ENCODE measurements around the gene PBX1.

Gene PBX1

DNA sequence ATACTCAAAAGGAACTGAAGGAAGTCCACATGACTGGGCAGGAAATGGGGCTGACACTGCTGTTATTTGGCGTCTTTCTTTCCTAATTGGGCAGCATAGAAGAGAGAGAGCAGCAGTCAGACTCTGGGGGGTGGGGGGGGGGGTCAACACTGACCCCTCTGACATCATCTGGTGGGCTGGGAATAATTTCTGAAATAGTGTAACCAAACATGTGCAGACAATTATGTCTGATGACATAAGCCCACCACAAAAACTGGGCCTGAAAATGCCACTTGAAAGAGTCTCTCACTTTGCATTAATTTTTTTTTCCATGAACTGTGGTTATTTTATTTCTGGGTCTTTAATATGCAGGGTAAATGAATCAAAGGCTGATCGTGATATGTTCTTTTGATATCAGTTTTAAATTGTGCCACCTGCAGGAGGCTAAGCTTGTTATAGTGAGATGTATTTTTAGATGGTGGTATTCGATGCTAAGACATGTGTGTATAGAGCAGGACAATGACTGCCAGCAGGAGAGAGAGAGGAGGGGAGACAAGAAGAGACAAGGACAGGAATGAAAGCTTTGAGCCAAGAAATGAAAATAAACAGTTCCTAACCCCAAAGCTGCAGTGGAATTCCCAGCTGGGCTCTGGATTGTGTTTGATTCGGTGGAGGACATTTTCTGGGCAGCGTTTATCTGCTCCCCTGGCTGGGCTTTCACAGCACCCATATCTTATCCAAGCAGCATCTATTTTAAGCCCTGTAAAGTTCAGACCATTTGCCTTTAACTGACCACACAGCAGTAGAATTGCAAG lies 264.7 kb downstream of the PBX1 start:
- no peak for DNase-seq (ENCODE audit: low spot score)

DNA sequence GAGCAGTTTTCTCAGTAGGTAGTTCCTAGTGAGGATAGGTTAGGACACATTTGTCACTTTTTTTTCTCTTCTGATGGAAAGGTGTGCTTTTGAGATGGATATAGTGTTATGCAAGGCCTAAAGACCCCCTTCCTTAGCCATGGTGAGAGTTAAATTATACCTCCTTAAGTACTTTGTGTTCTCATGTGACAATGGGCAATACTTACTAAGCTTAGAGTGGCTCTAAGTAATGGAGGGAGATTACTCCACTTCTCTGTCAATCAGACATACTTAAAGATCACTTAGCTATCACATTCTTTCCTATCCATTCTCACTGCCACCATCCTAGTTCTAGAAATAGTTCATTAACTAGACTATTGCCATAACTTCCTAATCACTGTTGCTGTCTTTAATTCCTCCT lies 265.6 kb downstream of the PBX1 start:
- DNase-seq (ENCODE audit: low spot score) = no peak

DNA sequence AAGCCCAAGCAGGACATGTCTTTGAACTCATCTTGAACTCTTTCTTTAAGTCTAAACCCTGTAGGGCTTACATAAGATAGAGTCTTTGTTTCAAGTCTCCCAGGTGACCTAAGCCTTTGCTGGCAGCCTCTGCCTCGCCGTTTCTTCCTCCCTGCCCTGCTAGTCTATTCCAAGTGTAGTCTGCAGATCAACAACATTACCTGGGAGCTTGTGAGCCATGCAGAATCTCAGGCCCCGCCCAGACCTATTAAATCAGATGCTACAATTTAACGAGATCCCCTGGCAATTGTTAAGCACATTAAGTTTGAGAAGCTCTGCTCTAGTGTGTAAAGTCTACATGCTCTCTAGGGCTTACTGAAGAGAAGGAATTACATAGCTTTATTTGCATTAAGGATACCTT lies 271.6 kb downstream of the PBX1 start:
- no peak for DNase-seq (ENCODE audit: low spot score)

DNA sequence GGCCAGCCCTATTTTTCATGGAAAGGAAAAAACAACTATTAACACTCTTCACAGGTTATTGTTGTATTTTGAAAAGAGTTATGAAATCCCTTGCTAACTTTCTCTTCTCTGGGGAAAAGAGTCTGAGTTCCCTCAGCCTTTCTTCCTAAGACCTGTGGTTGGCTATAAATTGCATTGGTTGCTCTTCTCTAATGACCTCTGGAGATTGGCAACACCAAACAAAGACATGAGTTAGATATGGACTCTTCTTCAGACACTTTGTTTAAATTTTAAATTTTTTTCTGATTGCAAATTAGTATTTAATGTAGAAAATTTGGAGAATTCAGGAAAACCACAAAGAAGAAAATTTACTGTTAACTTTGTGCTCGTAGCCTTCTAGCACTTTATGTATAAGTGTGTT lies 275.7 kb downstream of the PBX1 start:
- no peak for DNase-seq (ENCODE audit: low spot score)

DNA sequence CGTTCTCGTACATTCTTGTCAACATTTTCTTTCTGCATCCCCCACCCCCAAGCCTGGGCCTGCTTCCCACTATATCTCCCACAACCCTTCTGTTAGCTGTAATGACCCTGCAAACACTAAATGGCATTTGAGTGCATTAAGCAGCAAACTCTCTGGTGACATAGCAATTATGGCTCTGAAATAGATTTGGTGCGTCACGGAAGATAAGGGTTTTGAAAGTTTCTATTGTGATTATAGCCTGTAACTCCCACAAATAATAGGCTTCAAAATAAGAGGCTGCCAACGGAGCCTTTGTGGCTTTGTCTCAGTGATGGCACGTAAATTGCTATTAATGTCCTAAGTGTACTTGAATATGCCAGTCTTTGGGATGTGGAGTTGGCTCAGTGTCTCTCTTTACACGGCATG lies 277.6 kb downstream of the PBX1 start:
- DNase-seq (ENCODE audit: low spot score) = no peak

DNA sequence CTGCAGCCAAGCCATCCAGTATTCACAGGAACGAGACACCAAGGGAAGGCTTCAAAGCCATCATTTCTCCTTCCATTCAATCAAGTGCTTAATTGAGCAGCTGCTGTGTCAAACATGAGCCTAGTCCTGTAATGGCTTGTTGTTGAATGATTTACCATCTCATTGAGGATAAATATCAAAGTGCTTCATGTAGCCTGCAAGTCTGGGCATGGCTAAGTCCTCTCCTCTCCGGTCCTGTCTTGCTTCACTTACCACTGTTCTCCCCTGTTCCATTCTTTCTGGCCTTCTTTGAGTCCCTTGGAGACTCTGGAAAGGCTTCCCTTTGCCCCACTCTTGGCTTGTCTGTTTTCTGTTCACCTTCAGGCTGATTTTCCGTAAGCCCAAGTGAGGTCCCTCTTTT lies 279.8 kb downstream of the PBX1 start:
- no peak for DNase-seq (ENCODE audit: low spot score)

DNA sequence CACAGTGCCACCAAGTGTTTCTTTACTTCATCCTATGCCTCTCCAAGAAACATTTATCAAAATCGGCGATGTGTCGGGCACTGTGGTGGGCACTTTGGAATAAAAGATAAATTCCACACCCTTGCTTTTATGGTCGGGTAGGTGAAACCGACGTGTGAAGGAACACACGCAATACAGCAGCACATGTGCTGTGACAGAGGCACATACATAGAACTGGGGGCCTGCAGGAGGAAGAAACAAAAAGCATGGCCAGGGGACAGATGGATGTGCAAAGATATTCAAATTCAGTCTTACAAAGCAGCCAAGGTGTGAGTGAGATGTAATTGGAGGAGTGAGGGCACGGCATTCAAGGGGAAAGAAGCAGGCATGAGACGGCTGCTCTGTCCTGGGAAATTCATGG lies 282.0 kb downstream of the PBX1 start:
- no peak for DNase-seq (ENCODE audit: low spot score)

DNA sequence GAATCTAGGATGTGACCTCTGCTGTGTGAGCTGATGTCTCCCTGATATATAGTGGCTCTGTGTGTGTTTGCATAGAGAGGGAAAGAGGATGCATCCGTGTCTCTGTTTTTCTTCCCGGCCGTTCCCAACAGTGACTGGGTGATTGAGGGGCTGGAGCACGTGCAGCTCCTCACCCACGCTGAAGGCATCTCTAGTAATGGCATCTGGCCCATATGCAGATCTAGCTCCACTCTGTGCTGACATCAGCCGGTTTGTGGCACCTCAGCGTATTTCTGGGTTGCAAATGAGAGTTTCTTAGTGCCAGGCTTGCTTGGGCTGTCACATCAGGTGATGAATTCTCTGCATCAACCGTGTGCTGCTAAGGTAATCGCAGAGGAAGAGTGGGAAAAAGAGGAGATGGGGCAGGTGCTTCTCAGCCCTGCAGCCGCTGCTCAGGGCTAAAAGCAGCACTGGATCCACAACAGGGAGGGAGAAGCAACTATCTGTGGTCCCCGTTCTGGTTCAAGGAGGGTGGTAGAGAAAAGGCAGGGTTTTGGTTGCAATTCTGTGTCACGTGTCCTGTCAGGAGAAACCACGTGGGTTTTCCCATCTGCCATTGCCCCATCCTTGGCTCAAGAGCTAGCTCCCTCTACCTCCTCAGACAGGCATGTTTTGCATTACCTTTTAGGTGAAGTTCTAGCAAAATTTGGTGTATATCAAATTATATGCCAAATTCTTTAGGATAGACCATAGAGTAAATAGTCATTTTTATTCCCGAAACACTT lies 282.9 kb downstream of the PBX1 start:
- DNase-seq (ENCODE audit: low spot score) = no peak

DNA sequence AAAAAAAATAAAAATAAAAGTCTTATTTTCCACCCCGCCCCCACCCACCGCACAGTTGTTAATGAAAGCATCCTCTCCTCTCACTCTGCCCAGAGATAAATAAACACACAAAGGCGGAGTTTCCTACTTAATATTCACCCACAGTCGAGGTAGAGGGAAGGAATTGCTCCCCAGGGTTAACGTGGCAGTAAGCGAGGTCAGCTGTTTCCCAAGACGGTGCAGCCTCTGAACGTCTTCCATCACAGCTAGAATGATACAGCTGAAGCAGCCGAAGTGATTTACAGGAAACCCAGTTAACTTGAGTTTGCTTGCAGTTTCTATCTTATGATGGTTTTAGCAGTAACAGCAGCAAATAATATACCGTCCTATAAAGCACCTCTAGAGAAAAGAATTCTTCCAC lies 283.9 kb downstream of the PBX1 start:
- DNase-seq (ENCODE audit: low spot score) = no peak

DNA sequence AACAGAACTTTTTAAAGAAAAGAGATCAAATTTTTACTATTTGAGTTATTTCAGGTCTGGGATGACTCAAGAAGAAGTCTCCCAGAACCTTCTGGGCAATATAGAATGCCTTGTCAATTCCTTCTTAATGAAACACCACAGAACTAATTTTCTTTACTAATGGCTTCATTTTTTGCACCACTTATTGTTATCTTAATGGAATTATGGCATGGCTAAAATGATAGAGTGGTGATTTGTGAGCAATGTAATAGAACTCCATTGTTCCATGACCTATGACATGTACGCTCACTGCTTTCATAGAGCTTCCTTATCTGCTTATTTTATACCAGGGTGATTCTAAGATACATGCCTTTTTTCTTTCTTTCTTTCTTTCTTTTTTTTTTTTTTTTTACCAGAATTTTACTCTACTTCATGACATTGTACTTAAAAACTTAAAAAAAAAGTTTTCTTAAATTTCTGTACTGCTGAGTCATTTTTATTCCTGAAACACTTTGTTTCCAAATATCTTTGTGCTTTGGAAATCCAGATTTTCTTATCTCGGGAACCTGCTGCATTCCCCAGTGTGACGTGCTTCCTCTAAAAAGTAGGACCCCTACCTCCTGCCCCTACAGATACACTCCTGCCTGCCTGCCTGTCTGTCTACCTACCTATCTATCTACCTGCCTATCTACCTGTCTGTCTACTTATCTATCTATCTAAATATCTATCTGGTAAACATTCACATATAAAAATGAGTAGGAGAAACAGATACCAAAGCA lies 284.9 kb downstream of the PBX1 start:
- no peak for DNase-seq (ENCODE audit: low spot score)

DNA sequence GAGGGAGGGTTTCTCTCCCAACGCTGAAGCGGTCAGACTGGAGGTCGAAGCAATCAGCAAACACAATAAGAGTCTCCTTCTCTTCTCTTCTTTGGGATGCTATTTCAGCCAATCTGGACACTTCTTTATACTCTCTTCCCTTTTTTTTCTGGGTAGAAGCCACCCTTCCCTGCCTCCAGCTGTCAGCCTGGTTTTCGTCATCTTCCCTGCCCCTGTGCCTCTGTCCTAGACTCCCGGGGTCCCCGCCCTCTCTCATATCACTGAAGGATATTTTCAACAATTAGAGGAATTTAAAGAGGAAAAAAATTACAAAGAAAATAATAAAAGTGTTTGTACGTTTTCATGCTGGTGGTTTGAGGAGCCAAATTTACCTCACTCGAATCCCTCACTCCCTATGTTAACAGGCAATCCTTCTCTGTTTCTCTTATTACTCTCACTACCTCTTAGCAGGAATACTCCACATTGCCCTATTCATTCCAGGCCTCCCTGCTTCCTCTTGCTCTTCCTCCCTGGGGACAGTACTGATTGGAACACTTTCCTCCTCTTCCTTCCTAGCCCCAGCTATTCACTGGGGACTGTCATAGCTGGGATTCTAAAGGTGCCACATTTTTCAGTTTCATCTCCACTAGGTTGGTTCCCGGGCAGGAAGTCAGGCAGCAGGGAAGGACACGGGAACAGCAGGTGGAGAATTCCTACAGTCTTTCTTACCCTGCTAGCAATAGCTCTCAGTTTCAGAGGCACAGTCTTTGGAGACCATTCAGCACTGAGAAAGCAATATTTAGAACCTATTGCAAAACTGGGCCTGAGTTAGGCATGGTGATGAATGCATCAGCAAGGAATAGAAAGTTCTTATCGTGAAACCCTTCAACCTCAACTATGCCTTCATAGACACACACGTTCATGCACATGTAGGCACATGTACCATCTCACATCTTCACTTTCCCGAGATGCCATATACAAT lies 288.0 kb downstream of the PBX1 start:
- DNase-seq (ENCODE audit: low spot score) = no peak

DNA sequence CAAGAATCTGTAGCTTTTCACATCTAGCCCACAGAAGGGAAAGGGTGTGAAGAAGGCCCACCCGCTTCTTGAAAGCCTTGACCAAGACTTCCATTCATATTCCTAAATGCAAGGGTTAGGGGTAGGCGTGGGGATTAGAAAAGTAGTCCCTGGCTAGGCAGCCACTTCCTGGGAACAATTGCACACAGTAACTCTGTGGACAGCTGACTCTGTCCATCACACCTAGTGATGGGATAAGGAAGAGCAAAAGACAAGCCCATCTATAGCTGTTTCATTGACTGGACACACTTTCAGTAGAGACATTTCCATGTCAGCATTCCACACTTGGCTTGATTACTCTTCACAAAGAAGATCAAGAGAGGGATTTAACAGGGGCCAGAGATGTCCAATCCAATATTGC lies 294.2 kb downstream of the PBX1 start:
- DNase-seq (ENCODE audit: low spot score) = no peak

DNA sequence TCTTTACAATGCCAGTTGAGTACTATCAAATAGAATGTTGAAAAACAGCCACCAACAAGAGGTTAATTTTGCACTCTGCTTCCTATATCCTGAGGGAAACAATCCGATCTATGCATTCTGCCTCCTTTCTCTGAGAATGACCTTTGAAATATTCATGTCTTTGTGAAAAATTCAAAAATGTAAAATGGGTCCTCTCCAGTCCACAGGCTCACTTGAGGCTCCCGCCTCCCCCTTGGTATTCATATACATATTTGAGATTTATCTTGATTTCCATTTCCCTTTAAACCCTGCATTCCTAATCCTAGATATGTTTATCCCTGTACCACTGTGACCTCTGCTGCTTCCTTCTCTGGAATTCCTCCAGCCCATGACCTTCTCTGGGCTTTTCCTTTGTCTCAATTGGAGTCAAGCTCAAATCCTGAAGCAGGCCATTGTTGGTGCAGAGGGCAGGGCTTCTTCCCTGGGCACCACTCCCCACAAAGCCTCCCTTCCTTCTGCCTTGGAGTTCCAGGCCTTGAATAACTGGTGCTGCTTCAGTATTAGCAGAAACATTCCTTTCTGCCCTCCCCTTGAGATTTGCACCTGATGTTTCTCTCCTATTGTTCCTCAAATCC lies 296.8 kb downstream of the PBX1 start:
- DNase-seq (ENCODE audit: low spot score) = no peak

DNA sequence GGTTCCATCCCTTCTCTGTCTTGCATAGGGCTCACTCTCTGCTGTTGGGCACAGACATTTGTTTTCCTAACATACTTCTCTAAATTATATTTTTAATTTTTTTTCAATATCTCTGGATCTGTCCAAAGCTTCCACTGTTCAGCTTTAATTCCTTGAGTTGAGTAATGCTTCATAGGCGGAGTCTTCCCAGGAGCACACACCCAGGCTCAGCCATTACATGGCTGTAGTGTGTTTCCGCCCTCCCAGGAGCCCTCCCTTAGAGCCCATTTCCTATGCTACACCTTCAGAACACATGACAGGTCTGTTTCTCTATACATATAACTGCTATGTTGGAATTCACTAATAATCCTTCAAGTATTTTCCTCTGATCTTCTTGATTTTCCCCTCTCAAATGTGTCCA lies 297.4 kb downstream of the PBX1 start:
- no peak for DNase-seq (ENCODE audit: low spot score)

DNA sequence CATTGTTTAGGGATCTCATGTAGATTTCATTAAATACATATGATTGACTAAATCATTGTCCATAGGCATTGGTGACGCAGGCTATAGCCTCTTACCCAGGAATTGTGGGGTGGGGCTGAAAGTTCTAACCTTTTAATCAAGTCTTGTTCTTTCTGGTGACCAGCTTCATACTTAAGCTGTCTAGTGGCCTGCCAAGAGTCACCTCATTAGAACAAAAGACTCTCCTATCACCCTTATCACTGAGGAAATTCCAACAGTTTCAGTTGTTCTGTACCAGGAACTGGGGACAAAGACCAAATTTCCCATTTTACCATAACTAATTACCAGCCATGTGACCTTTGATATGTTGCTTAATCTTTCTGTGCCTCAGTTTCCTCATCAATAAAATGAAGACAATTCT lies 298.5 kb downstream of the PBX1 start:
- no peak for DNase-seq (ENCODE audit: low spot score)

DNA sequence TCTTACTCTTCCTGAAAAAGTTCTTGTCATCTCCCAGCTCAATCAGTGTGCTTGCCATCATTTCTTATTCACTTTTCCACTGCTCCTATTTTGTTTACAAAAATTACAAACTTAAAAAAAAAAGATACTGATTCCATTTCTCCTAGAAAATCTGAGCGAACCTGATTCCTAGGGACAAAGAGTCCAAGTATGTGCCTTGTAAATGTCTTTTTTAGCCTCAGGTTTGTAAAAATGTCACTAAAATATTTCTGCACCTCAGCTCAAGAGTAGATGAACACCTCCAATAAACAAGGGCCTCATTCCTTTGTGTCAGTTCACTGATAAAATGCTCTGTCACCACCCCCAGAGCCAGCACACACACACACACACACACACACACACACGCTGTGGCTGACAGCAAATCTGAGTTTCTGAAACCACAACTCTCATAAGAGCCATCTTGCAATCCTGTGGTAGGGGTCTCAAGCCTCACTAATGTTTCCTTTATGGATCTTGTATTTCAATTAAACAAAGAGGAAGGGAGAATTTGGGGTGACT lies 299.2 kb downstream of the PBX1 start:
- no peak for DNase-seq (ENCODE audit: low spot score)

DNA sequence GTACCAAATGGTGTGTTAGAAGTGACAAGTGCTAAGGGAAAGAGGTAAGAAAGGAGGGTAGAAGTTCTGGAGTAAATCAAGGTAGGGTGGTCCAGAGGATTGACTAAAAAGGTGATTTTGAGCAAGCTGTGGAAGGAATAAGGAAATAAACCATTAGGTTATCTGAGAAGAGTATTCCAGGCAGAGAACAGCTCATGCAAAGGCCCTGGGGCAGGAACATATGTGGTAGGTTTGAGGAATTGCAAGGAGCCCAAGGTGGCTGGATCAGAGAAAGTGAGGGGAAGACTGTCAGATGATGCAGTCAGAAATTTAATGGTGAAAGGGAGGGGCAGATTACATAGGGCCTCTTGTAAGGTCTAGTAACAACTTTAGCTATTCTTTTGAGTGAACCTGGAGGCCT lies 302.6 kb downstream of the PBX1 start:
- DNase-seq (ENCODE audit: low spot score) = no peak

DNA sequence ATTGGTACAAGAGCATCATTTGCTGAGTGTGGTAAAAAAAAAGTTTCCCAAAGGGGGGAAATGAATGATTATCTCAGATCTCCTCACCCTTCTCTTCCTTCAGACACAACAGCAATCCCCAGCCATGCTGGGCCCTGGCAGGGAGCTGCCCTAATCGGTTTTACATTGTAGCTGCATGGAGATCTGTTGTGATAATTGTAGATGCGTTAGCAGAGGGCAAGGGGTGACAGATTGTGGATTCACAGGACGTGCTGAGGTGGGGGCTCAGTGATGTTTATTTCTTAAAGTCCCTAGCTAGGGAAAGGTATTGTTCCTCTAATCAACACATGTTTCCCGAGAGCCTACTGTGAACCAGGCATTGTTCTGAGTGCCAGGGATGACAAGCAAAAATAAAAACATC lies 304.1 kb downstream of the PBX1 start:
- no peak for DNase-seq (ENCODE audit: low spot score)

DNA sequence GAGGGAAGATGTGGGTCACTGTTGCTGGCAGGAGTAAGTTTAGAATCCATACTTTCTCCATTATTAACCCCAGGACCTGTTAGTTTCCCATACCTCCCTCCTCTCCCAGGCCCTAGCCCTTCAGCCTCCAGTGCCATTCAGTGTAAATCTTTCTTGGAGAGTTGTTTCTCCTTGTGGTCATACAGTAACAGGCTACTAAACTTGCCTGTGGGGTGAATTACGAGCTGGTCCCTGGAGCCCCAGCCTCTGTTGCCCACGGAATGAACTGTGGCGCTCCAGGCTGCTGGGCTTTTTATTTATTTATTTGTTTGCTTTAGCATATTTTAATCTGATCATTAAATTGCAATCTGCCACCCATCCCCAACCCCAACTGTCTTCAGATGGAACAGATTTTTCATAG lies 305.2 kb downstream of the PBX1 start:
- no peak for DNase-seq (ENCODE audit: low spot score)

DNA sequence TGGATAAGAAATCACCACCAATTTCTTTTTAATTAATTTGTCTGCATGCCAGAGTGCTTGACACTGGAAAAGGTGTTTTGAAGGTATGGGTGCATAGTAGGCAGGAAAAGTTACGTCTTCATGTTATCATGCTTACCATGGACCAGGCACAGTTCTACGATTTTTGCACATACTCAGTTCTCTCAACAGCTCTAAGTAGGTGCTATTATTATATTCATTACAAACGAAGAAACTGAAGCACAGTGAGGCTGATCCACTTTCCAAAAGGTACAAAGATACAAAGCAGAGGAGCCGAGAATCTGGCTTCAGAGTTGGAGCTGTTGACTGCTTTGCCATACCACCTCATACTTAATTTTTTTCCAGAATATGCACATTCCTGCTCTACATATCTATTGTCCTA lies 306.4 kb downstream of the PBX1 start:
- no peak for DNase-seq (ENCODE audit: low spot score)

DNA sequence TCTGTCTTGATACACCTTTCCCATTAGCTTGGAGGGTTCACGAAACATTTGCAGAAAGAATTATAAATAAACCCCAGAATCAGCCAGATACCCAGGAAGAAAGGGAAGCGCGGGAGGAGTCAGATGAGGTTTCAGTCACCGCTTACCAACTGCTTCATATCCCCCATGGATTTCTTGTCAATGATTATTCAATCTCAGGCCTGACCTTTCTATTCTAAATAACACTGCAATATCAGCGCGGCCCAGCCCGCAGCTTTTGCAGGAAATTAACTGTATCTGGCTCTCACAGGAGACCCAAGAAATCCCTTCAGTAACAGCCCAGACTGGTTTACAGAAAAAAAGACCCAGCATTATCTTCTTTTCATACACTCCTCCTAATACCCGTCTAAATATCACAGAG lies 308.6 kb downstream of the PBX1 start:
- DNase-seq (ENCODE audit: low spot score) = no peak
